ENCODE measurements around the gene LSM2.

Gene LSM2

GRCh38 chr6:31776989-31777666 is 29.6 kb downstream of the LSM2 start, which contains the start of gene VWA7:
VWA7 (minus strand) TSS chr6:31777328; CDS start chr6:31776779, 549 bp downstream.
- DNase-seq (ENCODE audit: low spot score): peak; percentile 85

GRCh38 chr6:31776485-31776988 is 30.2 kb downstream of the LSM2 start:
- no peak for DNase-seq (ENCODE audit: low spot score)

- no peak for DNase-seq (ENCODE audit: low spot score)
Observed at GRCh38 chr6:31775633-31776484, 30.9 kb downstream of the LSM2 start.

- no peak for DNase-seq (ENCODE audit: low spot score)
Observed at GRCh38 chr6:31775184-31775583, 31.6 kb downstream of the LSM2 start.

GRCh38 chr6:31771992-31772358 is 34.8 kb downstream of the LSM2 start:
- DNase-seq (ENCODE audit: low spot score): no peak

- DNase-seq (ENCODE audit: low spot score): no peak
Observed at GRCh38 chr6:31770860-31771259, 35.9 kb downstream of the LSM2 start.

- DNase-seq (ENCODE audit: low spot score): peak; percentile 88
Observed at GRCh38 chr6:31769684-31770371, 36.9 kb downstream of the LSM2 start.

- no peak for DNase-seq (ENCODE audit: low spot score)
Observed at GRCh38 chr6:31768363-31769257, 38.2 kb downstream of the LSM2 start.

- no peak for DNase-seq (ENCODE audit: low spot score)
Observed at GRCh38 chr6:31767096-31767645, 39.6 kb downstream of the LSM2 start.

- DNase-seq (ENCODE audit: low spot score): peak; percentile 71
Observed at GRCh38 chr6:31765910-31766794, 40.6 kb downstream of the LSM2 start.

- DNase-seq (ENCODE audit: low spot score): no peak
Observed at GRCh38 chr6:31765559-31765909, 41.2 kb downstream of the LSM2 start.

- DNase-seq (ENCODE audit: low spot score): no peak
Observed at GRCh38 chr6:31764198-31764597, 42.6 kb downstream of the LSM2 start.

GRCh38 chr6:31763619-31763940 is 43.2 kb downstream of the LSM2 start:
- peak; percentile 92 for DNase-seq (ENCODE audit: low spot score)

- DNase-seq (ENCODE audit: low spot score): no peak
Observed at GRCh38 chr6:31762878-31763618, 43.7 kb downstream of the LSM2 start.

GRCh38 chr6:31762356-31762755 is 44.4 kb downstream of the LSM2 start, which contains the start of gene SAPCD1:
SAPCD1 (plus strand) TSS chr6:31762656; CDS start chr6:31763055, 399 bp downstream.
- no peak for DNase-seq (ENCODE audit: low spot score)

- no peak for DNase-seq (ENCODE audit: low spot score)
Observed at GRCh38 chr6:31761343-31761742, 45.4 kb downstream of the LSM2 start.

- DNase-seq (ENCODE audit: low spot score): no peak
Observed at GRCh38 chr6:31760790-31761189, 46.0 kb downstream of the LSM2 start.

GRCh38 chr6:31758281-31758680 is 48.5 kb downstream of the LSM2 start:
- no peak for DNase-seq (ENCODE audit: low spot score)

GRCh38 chr6:31752739-31753319 is 53.9 kb downstream of the LSM2 start:
- DNase-seq (ENCODE audit: low spot score): peak; percentile 74

Measured in AG20443 (cell line).